C1 segment of cervical spinal cord (tissue), 14 donors: ENCODE results near the gene TMTC1.
"Not testable (repeated sequence)": the region's sequence is repeated elsewhere in the genome, so short reads cannot be mapped to it uniquely, and the experiment has no call there.

Experiments
- DNase-seq, 14 donors: peaks; one replicate each; lab custom pipeline; 2025; lab: John Stamatoyannopoulos, UW

TMTC1 gene

GRCh38 chr12:29783773-29784666 lies at the start of gene TMTC1:
Gene TMTC1, minus strand, starts transcription at chr12:29783942. Its CDS starts 191 bp downstream, at chr12:29783751.
- DNase-seq, result peak in 11 of 14 donors; percentile 25 to 84 (median 52)

- DNase-seq, result no peak
These were observed 47.4 kb upstream of the TMTC1 start for GRCh38 chr12:29831173-29831572.

- no peak for DNase-seq
These were observed 46.6 kb upstream of the TMTC1 start for GRCh38 chr12:29830391-29830790.

GRCh38 chr12:29818916-29819623 lies 35.3 kb upstream of the TMTC1 start:
- no peak for DNase-seq

GRCh38 chr12:29816874-29817725 lies 33.4 kb upstream of the TMTC1 start:
- DNase-seq, result no peak

- not testable (repeated sequence) for DNase-seq
These were observed 26.0 kb upstream of the TMTC1 start for GRCh38 chr12:29809616-29810361.

- DNase-seq, result no peak
These were observed 23.4 kb upstream of the TMTC1 start for GRCh38 chr12:29807129-29807528.

- DNase-seq, result no peak
These were observed 20.3 kb upstream of the TMTC1 start for GRCh38 chr12:29804019-29804418.

GRCh38 chr12:29799591-29799990 lies 15.8 kb upstream of the TMTC1 start:
- no peak for DNase-seq

- DNase-seq, result no peak
These were observed 14.0 kb upstream of the TMTC1 start for GRCh38 chr12:29797565-29798355.

GRCh38 chr12:29796823-29797263 lies 13.1 kb upstream of the TMTC1 start:
- DNase-seq, result no peak

- DNase-seq, result no peak
These were observed 12.0 kb upstream of the TMTC1 start for GRCh38 chr12:29795715-29796114.

GRCh38 chr12:29794862-29795261 lies 11.1 kb upstream of the TMTC1 start:
- no peak for DNase-seq

- no peak for DNase-seq
These were observed 9.1 kb upstream of the TMTC1 start for GRCh38 chr12:29792853-29793252.

GRCh38 chr12:29792132-29792531 lies 8.4 kb upstream of the TMTC1 start:
- no peak for DNase-seq

GRCh38 chr12:29782871-29783772 lies 620 bp downstream of the TMTC1 start:
- DNase-seq, result peak in 8 of 14 donors; percentile 16 to 66 (median 53)

GRCh38 chr12:29782285-29782870 lies 1.4 kb downstream of the TMTC1 start:
- peak in 2 of 14 donors; percentile 29 to 31 for DNase-seq

GRCh38 chr12:29781705-29782266 lies 2.0 kb downstream of the TMTC1 start:
- DNase-seq, result no peak
